ENCODE results near the gene PTPN13.

PTPN13 gene

DNA sequence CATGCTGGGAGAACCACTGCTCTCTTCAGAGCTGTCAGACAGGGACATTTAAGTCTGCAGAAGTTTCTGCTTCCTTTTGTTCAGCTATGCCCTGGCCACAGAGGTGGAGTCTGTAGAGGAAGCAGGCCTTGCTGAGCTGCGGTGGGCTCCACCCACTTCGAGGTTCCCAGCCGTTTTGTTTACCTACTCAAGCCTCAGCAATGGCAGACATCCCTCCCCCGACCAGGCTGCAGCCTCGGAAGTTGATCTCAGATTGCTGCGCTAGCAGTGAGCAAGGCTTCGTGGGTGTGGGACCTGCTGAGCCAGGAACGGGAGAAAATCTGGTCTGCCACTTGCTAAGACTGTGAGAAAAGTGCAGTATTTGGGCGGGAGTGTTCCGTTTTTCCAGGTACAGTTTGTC lies 136.2 kb downstream of the PTPN13 start:
- no peak for DNase-seq

DNA sequence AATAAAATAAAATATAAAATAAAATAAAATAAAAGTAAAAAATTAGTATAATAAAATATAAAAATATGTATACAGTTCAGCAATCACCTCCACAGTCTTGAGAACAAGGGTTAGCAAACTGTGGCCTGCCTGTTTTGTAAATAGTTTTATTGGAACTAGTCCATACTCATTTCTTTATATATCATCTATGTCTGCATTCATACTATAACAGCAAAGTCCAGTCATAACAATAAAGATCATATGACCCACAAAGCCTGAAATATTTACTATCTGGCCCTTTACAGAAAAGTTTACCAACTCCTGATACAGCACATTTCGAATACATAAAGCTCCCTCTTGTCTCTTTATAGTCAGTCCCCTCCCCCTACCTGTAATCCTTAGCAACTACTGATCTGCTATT lies 143.1 kb downstream of the PTPN13 start:
- no peak for DNase-seq

DNA sequence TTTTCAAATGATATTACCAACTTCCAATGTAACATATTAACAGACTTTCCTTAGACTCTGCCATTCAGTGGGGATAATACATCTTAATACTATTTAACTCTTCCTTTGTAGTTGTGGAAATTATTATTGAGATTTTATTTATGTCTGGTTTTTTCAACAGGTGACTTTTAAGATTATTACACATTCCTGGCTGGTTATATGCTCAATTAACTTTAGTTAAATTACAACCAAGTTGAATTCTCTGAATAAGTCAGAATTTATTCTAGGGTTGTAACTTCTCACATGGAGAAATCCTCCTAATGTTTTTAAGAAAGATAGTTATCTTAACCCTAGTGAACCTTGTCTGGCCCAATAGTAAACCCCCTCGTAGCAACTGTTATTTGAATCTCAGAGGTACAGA lies 147.7 kb downstream of the PTPN13 start:
- DNase-seq = no peak

- DNase-seq = no peak
Observed at GRCh38 chr4:86744570-86744969, 150.5 kb downstream of the PTPN13 start.

DNA sequence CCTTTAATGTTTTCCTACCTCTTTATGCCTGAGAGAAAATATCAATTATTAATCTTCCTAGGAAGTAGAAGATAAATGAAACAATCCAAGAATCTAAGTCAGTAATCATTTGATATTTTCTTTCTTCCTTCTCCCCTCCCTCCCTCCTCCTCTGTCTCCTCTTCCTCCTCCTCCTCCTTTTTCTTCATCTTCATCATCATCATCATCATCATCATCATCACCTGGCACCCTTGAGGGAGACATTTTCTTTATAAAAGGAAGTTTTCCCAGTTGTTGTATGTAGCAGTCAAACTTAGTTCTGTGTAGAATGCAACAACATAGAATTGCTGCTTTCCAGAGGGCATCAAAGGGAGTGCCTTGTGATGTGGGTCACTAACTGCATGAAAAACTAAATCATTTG lies 155.0 kb downstream of the PTPN13 start:
- no peak for DNase-seq

DNA sequence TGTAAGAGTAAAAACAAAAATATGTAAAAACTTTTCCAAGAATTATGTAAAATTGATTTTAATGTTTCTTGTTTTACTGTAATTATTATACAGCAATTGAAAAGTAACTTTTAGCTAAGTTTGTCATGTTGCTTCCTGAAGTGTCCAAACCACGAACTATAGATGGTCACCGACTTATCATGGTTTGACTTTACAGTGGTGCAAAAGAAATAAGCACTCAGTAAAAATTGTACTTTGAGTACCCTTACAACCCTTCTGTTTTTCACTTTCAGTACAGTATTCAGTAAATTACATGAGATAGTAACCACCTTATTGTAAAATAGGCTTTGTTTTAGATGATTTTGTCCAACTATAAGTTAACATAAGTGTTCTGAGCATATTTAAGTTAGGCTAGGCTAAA lies 161.3 kb downstream of the PTPN13 start:
- DNase-seq = no peak

DNA sequence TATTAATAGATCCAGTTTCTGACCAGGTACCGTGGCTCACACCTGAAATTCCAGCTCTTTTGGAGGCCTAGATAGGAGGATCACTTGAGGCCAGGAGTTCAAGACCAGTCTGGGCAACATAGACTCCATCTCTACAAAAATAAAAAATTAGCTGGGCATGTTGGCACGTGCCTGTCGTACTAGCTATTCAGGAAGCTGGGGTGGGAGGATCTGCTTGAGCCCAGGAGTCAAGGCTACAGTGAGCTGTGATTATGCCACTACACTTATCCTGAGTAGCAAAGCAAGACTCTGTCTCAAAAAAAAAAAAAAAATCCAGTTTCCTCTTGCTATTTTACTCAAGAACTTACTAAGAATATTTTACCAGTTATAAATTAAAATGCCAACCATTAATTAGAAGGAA lies 163.4 kb downstream of the PTPN13 start:
- no peak for DNase-seq

- no peak for DNase-seq
Observed at GRCh38 chr4:86759298-86759697, 165.2 kb downstream of the PTPN13 start.

GRCh38 chr4:86762649-86763048 lies 168.5 kb downstream of the PTPN13 start:
- DNase-seq = no peak

- DNase-seq = no peak
Observed at GRCh38 chr4:86769794-86770193, 175.7 kb downstream of the PTPN13 start.

DNA sequence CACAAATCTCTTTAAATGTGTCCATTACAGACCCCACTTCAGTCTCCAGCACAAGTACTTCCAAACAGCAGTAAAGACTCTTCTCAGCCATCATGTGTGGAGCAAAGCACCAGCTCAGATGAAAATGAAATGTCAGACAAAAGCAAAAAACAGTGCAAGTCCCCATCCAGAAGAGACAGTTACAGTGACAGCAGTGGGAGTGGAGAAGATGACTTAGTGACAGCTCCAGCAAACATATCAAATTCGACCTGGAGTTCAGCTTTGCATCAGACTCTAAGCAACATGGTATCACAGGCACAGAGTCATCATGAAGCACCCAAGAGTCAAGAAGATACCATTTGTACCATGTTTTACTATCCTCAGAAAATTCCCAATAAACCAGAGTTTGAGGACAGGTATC lies 177.0 kb downstream of the PTPN13 start:
- DNase-seq = no peak

- no peak for DNase-seq
Observed at GRCh38 chr4:86775061-86775460, 180.9 kb downstream of the PTPN13 start.

- DNase-seq = no peak
Observed at GRCh38 chr4:86778175-86778574, 184.1 kb downstream of the PTPN13 start.

GRCh38 chr4:86788826-86789225 lies 194.7 kb downstream of the PTPN13 start:
- DNase-seq = no peak

- no peak for DNase-seq
Observed at GRCh38 chr4:86791126-86791525, 197.0 kb downstream of the PTPN13 start.

DNA sequence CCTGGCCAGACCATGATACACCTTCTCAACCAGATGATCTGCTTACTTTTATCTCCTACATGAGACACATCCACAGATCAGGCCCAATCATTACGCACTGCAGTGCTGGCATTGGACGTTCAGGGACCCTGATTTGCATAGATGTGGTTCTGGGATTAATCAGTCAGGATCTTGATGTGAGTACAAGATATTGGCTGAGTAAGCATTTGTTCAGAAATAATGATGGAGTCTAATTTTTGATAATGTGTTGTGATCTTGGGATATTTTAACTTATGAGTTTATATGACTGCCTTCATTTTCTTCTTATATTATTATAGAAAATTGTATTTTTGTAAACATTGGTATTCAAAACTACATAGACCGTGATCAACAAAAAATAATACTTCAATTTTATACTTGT lies 215.7 kb downstream of the PTPN13 start:
- no peak for DNase-seq

DNA sequence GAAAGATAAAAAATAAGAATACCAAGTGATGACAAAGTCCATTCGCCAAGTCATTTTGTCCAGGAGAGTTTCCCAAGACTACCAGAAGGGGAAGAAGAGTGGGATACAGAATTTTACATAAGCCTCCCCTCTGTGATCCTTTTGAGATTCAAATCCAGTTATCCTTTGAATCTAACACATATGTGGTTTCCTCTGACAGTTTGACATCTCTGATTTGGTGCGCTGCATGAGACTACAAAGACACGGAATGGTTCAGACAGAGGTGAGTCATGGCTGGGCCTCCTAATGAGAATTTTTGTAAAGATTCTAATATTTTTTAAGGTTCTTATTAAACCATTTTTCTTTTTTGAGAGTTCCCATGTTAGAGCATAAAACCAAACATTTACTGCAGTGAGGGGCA lies 216.7 kb downstream of the PTPN13 start:
- no peak for DNase-seq

DNA sequence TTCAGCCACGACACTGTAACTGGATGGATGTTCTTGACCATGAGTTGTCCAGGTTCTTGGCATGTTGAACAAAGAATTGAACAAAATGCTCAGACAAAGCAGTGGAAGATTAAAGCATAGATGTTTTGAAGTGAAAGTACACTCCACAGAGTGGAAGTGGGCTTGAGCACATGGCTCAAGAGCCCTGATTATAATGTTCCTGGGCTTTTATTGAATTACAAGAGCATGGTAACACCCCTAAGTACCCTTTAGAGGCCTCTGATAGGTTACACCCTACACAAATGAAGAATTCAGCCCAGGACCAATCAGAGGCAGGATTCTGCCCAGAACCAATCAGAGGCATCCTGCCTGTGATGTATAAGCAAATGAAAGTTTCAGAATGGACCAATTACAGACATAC lies 221.5 kb downstream of the PTPN13 start:
- no peak for DNase-seq

DNA sequence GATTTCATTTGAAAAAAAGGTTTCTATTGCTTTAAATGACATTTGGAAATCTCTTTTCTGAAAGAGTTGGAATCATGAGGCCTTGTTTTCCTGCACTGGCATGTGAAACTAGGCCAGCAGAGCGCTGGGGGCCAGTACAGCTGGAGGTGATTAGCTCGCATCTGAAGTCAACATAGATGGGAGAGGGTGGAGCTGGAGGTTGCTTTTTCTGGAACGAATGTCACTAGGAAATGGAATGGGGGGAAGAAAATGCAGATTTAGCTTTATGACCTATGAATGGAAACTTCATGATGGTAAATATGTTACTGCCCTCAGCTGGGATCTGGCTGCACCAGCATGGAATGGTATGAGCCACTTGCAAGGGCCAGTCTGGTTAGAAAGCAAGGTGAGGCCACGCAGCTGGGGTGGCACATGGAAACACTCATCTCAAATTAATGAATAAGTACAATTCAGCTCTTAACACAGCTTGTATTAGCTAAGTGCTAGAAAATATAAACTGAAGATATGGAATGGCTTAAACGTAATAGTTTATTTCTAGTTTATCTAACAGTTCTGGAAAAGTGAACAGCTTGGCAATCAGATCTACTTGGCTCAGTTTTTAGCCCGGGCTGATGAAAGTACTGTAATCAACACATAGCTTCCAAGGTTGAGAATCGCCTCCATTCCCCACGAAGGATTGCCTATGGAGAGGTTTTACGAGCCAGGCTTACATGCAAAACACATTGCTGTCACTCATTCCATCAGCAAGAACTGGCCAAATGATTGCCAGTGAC lies 222.6 kb downstream of the PTPN13 start:
- DNase-seq = no peak

DNA sequence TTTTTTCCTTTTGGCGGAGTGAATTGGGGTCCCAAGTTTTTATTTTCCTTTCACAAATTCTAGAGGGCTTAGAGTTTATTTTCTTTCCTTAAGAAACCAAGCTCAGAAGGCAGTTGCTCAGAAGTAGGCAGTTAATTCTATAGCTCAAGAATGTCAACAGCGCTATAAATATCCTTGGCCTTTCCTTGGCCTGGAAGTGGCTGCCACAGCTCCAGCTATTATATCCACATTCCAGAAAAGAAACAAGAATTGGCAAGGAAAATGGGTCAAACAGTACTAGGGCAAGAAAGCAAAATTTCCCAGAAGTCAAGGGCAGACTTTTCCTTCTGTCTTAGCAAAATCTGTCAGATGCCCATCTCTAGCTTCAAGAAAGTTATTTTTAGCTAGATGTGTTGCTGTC lies 224.1 kb downstream of the PTPN13 start:
- DNase-seq = no peak

GRCh38 chr4:86818841-86819240 lies 224.7 kb downstream of the PTPN13 start:
- no peak for DNase-seq

- DNase-seq = no peak
Observed at GRCh38 chr4:86819561-86819960, 225.4 kb downstream of the PTPN13 start.

- DNase-seq = no peak
Observed at GRCh38 chr4:86821151-86821550, 227.0 kb downstream of the PTPN13 start.

DNA sequence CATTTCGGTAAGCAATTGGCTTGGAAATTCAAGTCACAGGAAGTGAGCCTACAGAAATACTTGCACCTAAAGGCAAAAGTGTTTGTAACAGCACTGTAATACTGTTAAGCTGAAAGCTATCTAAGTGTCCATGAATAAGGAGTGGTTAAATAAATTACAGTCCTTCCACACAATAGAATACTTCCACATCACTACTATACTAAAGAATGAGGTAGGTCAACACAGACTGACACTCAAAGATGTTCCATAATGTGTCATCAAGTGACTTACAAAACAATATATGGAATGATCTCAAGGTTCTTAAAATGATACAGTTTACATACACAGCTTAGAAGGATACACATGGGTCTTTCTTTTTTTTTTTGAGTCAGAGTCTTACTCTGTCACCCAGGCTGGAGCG lies 228.0 kb downstream of the PTPN13 start:
- DNase-seq = no peak

DNA sequence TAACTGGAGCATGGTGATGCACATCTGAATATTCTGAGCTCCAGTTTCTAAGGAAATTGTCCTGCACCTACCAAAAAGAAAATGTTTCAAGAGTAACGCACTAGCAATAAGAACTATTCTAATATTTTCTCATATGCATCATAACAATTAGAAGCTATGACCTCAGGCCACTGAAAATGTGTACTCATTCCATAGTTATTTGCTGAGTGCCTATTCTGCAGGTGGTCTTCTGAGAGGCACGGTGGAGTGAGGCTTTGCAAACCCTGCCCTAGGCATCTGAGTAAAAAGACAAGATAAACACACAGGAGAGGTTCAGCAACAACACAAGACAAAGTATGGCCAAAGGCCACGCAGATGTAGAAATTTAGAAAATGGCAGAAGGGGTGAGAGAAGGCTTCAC lies 231.4 kb downstream of the PTPN13 start:
- DNase-seq = no peak

Data from activated naive CD4-positive, alpha-beta T cell (primary cell).